ENCODE data around the gene PCMTD2. TPM values are rescaled to one million over a fixed set of nuclear protein-coding genes. Genes with fewer than 3 reads are reported as not detected.
"Not testable (repeated sequence)": the region's sequence is repeated elsewhere in the genome, so short reads cannot be mapped to it uniquely, and the experiment has no call there.

PCMTD2 gene
- total RNA-seq, 1 donor from 2014 or later, result 90.9 TPM

DNA sequence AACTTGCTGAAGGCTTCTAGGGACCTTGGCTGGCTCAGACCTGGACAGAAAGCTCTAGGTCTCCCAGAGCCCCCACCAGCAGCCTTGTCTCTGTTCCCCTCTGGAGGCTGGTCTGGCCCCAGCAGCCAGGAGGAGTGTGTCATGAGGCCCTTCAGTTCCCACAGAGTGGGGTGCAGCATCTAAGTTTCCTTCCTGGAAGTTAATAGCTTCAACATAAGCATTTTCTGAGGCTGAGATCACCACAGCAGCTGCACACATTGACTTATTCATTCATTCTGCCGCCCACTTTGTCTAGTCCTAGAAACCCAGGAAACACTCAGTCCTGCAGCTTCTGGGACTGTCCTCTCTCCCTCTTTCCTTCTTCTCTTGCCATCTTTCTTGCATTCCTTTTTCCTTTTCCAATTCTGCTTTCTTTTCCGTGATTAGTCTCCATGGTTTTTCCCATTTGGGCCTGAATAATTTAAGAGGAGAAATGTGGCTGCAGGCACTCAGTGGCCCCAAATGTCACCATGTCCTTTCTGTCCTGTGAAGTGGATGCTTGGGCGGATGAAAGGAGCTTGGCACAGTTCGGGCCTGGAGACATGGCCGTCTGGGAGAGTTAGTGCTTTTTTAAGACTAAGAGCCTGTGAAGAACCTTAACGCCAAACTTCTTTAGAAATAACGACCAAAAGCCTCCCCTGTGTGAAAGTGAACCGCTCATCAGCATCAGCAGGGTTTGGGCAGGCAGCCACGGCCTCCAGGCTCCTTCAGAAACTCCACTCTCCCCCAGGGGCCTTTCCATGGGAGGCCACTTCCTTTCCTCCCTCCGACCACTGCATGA is 31.0 kb upstream of the PCMTD2 start:
- DNase-seq, result peak; percentile 79

DNA sequence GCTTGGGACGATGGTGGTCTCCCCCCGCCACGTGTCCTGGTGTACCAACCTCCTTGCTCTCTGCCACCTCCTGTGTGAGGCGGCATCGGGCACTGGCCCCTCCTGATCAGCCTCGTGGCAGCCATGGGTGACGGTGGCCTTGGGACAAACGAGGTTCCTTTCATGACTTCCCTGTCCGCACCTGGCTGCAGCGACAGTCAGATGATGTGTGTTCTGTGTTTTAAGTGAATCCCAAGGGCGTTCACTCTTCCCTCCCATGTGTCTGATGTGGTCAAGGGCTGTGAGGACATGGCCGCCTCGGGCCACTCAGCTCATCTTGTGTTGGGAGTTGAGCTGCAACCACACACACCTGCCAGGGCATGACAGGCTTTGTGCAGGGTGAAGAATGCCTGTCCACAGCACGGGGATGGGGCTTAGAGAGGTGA is 30.4 kb upstream of the PCMTD2 start:
- DNase-seq, result no peak

GRCh38 chr20:64225828-64226598 is 29.5 kb upstream of the PCMTD2 start:
- DNase-seq, result no peak

GRCh38 chr20:64226686-64227580 is 28.6 kb upstream of the PCMTD2 start:
- no peak for DNase-seq

DNA sequence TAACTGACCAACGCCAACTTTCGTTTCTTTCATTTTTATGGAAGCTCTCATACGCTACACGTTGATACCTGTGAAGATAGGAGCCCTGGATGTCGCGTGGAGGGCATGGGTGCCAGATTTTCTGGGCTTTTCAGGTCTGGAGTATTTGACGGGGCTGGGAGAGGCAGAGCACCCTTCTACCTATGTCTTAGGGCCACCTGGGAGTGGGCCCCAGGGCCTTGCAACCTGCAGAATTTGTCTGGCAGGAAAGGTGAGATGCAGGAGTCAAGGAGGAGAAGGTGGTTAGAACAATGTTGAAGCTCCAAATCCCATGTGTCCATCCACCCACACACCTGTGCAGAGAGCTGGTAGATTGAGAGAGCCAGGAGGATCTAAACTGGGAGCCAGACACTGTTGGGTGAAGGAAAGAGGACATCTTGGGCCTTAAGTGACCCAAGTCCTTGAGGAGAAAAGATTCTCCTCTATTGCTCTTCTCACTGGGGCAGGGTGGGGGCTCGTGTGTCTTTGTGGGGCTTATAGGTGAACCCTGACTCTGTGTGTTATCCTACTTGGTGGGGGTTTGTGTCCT is 27.4 kb upstream of the PCMTD2 start:
- DNase-seq, result no peak

DNA sequence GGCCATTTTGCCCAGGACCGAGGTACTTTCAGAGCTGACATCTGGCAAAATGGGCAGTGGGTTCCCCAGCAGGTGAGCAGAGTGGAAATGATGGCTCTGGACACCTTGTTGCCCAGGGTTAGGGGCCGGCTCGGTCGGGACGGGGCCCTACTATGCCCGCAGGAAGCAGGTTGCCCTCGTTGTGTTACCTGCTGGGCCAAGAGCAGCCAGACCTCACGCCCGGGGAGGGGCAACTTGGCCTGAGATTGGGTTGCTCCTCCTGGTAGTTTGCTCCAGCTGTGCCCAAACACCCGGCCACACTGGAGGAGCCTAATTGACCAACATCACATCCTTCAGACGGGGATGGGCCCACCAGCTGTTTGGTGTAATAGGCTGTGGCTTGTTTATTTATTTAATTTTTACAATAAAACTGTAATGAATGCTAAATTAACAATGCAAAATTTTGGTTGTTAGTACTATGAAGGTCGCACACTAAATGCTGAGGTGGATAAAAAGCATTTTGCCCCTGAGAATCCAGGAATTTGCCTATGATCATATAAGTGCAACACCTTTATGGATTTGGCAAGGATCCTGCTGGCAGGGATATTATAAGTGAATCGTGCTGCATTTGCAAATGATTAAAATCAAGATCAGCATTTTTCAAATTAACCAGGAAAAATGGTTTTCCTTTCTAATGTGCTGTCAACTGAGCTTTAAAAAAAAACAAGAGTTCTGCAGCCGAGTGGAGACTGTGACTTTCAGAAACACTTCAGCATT is 26.6 kb upstream of the PCMTD2 start:
- DNase-seq, result no peak

DNA sequence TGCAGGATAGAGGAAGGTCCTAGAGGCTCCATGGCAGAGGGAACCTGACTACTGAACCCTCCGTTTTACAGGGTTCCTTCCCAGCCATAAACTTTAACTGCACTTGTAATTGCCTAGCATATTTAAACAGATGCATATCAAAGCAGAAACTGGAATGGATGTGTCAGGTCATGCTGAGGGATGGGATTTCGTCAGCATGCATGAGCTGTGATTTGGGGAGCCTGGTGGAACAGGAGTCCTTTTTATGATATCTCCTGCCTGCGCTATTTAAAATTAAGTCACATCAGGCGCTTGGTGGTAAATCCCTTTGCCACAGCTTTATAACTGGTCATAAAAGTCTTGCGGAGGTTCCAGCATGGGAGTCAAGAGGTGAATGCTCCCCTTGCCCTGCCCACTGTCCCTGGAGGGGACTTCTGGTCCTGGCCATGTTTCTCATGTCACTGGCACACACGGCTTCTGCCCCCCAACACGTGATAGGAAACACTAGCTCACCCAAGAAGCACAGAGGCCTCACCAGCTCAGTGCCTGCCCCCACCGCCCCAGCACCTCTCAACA is 26.0 kb upstream of the PCMTD2 start:
- DNase-seq, result no peak

- no peak for DNase-seq
Observed at GRCh38 chr20:64230461-64231145, 24.9 kb upstream of the PCMTD2 start.

DNA sequence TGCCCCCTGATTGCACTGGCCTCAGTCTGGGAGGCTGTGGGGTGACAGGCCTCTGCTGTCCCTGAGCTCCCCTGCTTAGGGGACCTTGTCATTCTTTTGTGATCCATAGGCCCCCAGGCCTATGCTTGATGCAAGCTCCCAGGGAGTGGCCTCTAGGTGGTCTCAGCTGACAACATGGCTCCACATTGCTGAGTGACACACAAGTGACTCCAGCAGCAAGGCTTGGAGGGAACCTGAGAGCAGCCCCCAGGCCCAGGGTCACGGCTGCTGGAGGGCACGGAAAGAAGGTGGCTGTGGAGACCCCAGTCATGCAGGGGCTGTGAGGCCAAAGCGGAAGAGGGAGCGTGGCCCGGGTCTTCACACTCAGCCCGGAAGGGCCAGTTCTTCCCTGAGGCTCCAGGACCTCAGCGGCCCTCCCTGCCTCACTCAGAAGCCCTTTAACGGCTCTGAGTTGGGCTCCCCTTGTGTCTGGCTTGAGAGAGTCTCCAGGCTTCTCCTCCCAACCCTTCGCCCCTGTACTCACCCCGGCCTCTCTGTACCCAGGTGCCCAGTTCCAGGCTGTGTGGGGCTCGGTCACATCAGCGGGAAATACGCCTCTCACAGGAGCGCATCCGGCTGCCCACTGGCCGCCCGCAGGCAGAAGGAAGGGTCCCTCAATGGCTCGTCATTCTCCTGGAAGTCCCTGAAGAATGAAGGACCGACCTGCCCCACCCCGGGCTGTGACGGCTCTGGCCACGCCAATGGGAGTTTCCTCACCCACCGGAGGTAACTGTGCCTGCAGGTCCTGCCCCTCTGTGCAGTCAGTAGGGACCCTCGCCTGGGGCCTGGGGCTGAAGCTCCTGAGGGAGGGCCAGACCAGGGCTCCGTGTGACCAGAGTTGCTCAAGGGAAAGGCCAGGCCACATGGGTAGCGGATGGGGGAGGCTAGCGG is 23.7 kb upstream of the PCMTD2 start:
- no peak for DNase-seq

DNA sequence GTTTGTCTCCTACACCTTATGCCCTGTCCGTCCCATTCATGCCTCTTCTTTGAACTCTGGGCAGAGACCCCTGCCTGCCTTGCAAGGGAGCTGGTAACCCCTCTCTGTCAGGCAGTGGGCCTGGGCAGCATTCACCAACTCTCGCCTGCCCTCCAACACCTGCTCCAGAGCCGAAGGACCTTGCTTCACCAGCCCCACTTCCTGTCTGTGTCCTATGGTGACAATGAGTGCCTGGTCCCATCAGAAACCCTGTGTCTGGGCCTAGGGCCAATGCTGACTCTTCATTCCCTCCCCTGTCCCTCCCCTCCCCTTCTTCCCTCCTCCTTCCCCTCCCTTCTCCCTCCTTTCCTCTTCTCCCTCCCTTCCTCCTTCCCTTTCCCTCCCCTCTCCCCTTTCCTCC is 22.8 kb upstream of the PCMTD2 start:
- DNase-seq, result no peak

- no peak for DNase-seq
Observed at GRCh38 chr20:64233725-64234124, 21.8 kb upstream of the PCMTD2 start.

- no peak for DNase-seq
Observed at GRCh38 chr20:64234291-64234791, 21.2 kb upstream of the PCMTD2 start.

DNA sequence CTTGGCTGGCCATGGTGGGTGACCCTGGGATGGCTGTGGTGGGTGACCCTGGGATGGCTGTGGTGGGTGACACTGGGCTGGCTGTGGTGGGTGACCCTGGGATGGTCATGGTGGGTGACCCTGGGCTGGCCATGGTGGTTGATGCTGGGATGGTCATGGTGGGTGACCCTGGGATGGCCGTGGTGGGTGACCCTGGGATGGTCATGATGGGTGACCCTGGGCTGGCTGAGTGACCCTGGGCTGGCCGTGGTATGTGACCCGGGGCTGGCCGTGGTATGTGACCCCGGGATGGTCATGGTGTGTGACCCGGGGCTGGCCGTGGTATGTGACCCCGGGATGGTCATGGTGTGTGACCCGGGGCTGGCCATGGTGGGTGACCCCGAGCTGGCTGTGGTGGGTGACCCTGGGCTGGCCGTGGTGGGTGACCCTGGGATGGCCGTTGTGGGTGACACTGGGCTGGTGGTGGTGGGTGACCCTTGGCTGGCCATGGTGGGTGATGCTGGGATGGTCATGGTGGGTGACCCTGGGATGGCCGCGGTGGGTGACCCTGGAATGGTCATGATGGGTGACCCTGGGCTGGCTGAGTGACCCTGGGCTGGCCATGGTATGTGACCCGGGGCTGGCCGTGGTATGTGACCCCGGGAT is 20.5 kb upstream of the PCMTD2 start:
- DNase-seq, result not testable (repeated sequence)

- DNase-seq, result no peak
Observed at GRCh38 chr20:64236137-64237088, 19.1 kb upstream of the PCMTD2 start.

DNA sequence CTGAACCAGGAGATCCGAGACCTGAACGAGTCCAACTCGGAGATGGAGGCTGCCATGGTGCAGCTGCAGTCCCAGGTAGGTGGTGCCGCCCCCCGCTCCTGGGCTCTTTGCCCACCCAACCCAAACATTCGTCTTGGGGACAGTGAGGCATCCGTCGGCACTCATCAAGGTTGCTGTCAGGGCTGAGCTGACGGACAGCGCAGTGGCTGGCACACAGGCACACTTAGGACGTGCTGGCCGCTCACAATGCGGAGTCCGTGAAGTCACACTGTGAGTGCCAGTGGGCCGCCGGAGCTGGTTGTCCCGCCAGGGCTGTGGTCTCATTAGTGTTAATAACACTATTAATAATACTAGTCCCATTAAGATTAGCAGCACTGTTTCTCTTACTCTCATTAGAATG is 18.2 kb upstream of the PCMTD2 start:
- DNase-seq, result no peak

GRCh38 chr20:64238115-64238825 is 17.3 kb upstream of the PCMTD2 start:
- DNase-seq, result no peak

DNA sequence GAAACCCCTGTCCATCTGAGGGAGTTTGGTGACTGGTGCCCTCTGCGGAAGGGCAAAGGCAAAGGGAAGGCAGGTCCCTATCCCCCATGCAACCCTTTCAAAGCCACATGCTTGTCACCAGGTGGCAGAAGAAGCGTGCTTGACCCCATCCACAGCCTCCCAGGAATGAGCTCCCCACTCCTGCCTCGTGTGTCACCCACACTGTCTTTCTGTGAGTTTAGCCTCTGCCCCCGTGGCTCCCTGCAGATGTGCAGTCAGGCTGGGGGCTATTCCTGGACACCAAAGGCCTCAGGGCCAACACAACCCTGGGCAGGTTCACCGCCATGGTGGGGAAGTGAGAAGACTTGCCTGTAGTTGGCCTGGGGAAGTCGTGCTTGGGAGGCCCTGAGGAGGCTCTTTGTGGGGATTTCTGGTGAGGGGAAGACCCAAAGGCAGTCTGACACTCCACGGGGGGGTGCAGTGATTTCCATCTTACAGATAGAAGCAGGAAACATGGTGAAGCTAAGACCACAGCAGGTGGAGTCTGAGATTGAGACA is 16.6 kb upstream of the PCMTD2 start:
- no peak for DNase-seq
